ENCODE results near the gene CCDC14. TPM values are rescaled to one million over a fixed set of nuclear protein-coding genes. Genes with fewer than 3 reads are reported as not detected.

The CCDC14 gene
- polyA plus RNA-seq, 1 donor from 2014 or later = 266 TPM

- Histone ChIP-seq H3F3A (ENCODE audit: insufficient read depth, low read length, poor library complexity, severe bottlenecking) (no peaks in the 10 kb centered on the region), H3K79me2 (replicated peaks; ENCODE audit: insufficient read depth, low read length) (no peaks in the 10 kb centered on the region), H4K20me1 (ENCODE audit: insufficient read depth) (no peaks in the 10 kb centered on the region)
Measured at GRCh38 chr3:123872621-123873020, 88.4 kb downstream of the CCDC14 start.

GRCh38 chr3:123871946-123872345 is 89.1 kb downstream of the CCDC14 start:
- H3K4me3 ChIP-seq (ENCODE audit: low read length) = no peak overlapping the region
- H4K20me1 ChIP-seq (ENCODE audit: insufficient read depth) = no peaks in the 10 kb centered on the region
- no peak overlapping the region for H3K9ac ChIP-seq (ENCODE audit: low read length)
- no peak overlapping the region for H3K4me2 ChIP-seq (ENCODE audit: low read length)
- no peaks in the 10 kb centered on the region for H3K9me2 ChIP-seq (ENCODE audit: insufficient read depth, low read length)
- H3K36me3 ChIP-seq (ENCODE audit: insufficient read depth, low read length) = no peaks in the 10 kb centered on the region
- no peak overlapping the region for H2AFZ ChIP-seq (ENCODE audit: low read depth, low read length)
- no peaks in the 10 kb centered on the region for H3K9me3 ChIP-seq (ENCODE audit: low read length)
- no peak for TF ChIP-seq EZH2 (IDR thresholded peaks at IDR 0.05; ENCODE audit: borderline replicate concordance, insufficient read depth, low read length, poor library complexity, severe bottlenecking)
- no peak for TF ChIP-seq TAF1 (IDR thresholded peaks at IDR 0.05; ENCODE audit: low read depth)
- no peak for TF ChIP-seq REST (IDR thresholded peaks at IDR 0.05; ENCODE audit: borderline replicate concordance)
- TF ChIP-seq EP300 (conservative IDR thresholded peaks at IDR 0.05; ENCODE audit: poor library complexity, severe bottlenecking) = no peak
- no peak for TF ChIP-seq POLR2AphosphoS5 (IDR thresholded peaks at IDR 0.05)
- no peak for TF ChIP-seq RAD21 (conservative IDR thresholded peaks at IDR 0.05)
- TF ChIP-seq CTCF (IDR thresholded peaks at IDR 0.05; ENCODE audit: poor library complexity, severe bottlenecking) = no peak
- TF ChIP-seq SMC3 (conservative IDR thresholded peaks at IDR 0.05; ENCODE audit: poor library complexity) = no peak
- TF ChIP-seq MXI1 (conservative IDR thresholded peaks at IDR 0.05; ENCODE audit: poor library complexity, severe bottlenecking) = no peak
- no peaks in the 10 kb centered on the region for H3F3A ChIP-seq (ENCODE audit: insufficient read depth, low read length, poor library complexity, severe bottlenecking)
- H3K27me3 ChIP-seq (ENCODE audit: insufficient read depth, low read depth, low read length) = no peaks in the 10 kb centered on the region
- no peak overlapping the region for H3K27ac ChIP-seq (ENCODE audit: low read length)
- no peaks in the 10 kb centered on the region for H3K79me2 ChIP-seq (replicated peaks; ENCODE audit: insufficient read depth, low read length)

More at GRCh38 chr3:123872621-123873020, 88.4 kb downstream of the CCDC14 start:
- Histone ChIP-seq H3K36me3 (ENCODE audit: insufficient read depth, low read length) (no peaks in the 10 kb centered on the region), H3K9me3 (ENCODE audit: low read length) (no peaks in the 10 kb centered on the region), H3K27me3 (ENCODE audit: insufficient read depth, low read depth, low read length) (no peaks in the 10 kb centered on the region), H3K4me3 (ENCODE audit: low read length) (no peak overlapping the region), H3K27ac (ENCODE audit: low read length) (no peak overlapping the region), H3K4me2 (ENCODE audit: low read length) (no peak overlapping the region), H3K9me2 (ENCODE audit: insufficient read depth, low read length) (no peaks in the 10 kb centered on the region), H3K9ac (ENCODE audit: low read length) (no peak overlapping the region), H2AFZ (ENCODE audit: low read depth, low read length) (no peak overlapping the region)
- TF ChIP-seq SMC3 (conservative IDR thresholded peaks at IDR 0.05; ENCODE audit: poor library complexity) (no peak), REST (IDR thresholded peaks at IDR 0.05; ENCODE audit: borderline replicate concordance) (no peak), CTCF (IDR thresholded peaks at IDR 0.05; ENCODE audit: poor library complexity, severe bottlenecking) (no peak), POLR2AphosphoS5 (IDR thresholded peaks at IDR 0.05) (no peak)
